Gastrocnemius medialis (tissue), 4 donors: Measurements from ENCODE around the gene SPINT1.

Source experiments
- POLR2A ChIP-seq, 2 donors: fragments of 450-650 bp; IDR thresholded peaks; one replicate each; pipeline ENCODE4 v1.6.1; 2017; ENCODE audit warnings: antibody characterized with exemption in 2 of 2, mild to moderate bottlenecking in 2 of 2, moderate library complexity in 2 of 2
- TF ChIP-seq, protein P1 (sequence below), 5 experiments: fragments of 450-650 bp in 3 of 5; fragments of 200-600 bp in 2 of 5; sonication (generic) in 2 of 5; IDR thresholded peaks in 4 of 5; conservative IDR thresholded peaks in 1 of 5; 1 replicate in 4 of 5; 2 replicates in 1 of 5; pipeline ENCODE4 v1.5.1; 2016 to 2019; ENCODE audit warnings: antibody characterized with exemption in 5 of 5, mild to moderate bottlenecking in 3 of 5, moderate library complexity in 3 of 5

DNA sequence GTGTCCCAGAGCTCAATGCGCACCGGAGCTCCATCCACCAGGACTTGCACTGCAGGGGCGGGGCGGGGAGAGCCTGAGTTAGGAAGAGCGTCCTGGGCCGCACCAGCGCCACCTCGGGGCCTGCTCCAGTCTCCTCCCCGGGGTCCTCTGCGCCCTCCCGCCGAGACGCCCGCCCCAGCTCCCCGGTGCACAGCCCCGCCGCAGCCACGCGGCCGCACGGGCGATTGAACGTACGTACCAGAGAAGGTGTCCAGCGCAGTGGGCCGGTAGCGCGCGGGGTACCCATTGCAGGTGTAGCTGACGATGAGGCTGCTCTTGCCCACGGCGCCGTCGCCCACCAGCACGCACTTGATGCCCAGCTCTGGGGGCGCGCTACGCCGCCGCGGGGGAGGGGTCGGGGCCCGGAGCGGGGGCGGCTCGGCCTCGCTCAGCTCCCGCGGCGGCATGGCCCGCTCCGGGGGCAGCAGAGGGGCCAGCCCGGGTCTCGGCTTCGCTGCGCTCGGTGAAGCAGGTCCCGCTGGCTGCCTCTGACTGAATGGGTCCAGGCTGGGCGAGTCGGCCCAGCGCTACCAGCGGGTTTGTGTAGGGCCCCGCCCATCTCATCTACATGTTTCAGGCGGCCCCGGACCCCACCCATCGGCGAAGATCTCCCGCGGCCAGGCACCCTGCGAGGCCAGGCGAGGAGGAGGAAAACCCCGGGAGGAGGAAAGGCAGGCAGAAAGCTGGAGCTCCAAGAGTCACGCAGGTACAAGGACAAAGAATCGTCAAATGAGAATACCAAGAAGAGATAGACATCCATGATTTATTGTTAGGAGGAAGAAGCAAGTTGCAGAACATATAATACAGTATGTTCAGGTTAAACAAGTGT is 30.1 kb downstream of the SPINT1 start, which contains the start of gene RHOV:
- TF ChIP-seq, protein P1, sequence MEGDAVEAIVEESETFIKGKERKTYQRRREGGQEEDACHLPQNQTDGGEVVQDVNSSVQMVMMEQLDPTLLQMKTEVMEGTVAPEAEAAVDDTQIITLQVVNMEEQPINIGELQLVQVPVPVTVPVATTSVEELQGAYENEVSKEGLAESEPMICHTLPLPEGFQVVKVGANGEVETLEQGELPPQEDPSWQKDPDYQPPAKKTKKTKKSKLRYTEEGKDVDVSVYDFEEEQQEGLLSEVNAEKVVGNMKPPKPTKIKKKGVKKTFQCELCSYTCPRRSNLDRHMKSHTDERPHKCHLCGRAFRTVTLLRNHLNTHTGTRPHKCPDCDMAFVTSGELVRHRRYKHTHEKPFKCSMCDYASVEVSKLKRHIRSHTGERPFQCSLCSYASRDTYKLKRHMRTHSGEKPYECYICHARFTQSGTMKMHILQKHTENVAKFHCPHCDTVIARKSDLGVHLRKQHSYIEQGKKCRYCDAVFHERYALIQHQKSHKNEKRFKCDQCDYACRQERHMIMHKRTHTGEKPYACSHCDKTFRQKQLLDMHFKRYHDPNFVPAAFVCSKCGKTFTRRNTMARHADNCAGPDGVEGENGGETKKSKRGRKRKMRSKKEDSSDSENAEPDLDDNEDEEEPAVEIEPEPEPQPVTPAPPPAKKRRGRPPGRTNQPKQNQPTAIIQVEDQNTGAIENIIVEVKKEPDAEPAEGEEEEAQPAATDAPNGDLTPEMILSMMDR (IDR thresholded peaks at IDR 0.05 in 4 of 5, conservative IDR thresholded peaks at IDR 0.05 in 1 of 5): peak in 1 of 5 experiments; percentile 29
- no peak for TF ChIP-seq POLR2A (IDR thresholded peaks at IDR 0.05)
